Neural progenitor cell (in vitro differentiated cells): ENCODE measurements around the gene KATNIP. TPM values are rescaled to one million over a fixed set of nuclear protein-coding genes. Genes with fewer than 3 reads are reported as not detected.

Experiments
- DNase-seq: peaks from one replicate; pipeline ENCODE4 v3.0.0-alpha.2; 2016; ENCODE audit warnings: low spot score
- H2AFZ ChIP-seq: fragments of 200-600 bp; sonication (generic); replicated peaks from 2 replicates; pipeline ENCODE4 v1.6.1; 2016; ENCODE audit warnings: antibody characterized with exemption
- H3F3A ChIP-seq: fragments of 200-600 bp; sonication (generic); 2 replicates; pipeline ENCODE4 v1.6.1; 2016; ENCODE audit warnings: antibody characterized with exemption, low read depth
- H3K27ac ChIP-seq: fragments of 200-600 bp; sonication (generic); 2 replicates; pipeline ENCODE4 v1.5.1; 2016; ENCODE audit warnings: mild to moderate bottlenecking
- H3K27me3 ChIP-seq: fragments of 200-600 bp; sonication (generic); 2 replicates; pipeline ENCODE4 v1.6.1; 2016; ENCODE audit warnings: mild to moderate bottlenecking, moderate library complexity
- H3K36me3 ChIP-seq: fragments of 200-600 bp; sonication (generic); 2 replicates; pipeline ENCODE4 v1.5.1; 2016
- H3K4me1 ChIP-seq: fragments of 200-600 bp; sonication (generic); 2 replicates; pipeline ENCODE4 v1.6.1; 2016; ENCODE audit warnings: mixed run types
- H3K4me2 ChIP-seq: fragments of 200-600 bp; sonication (generic); 2 replicates; pipeline ENCODE4 v1.6.1; 2016
- H3K4me3 ChIP-seq: fragments of 200-600 bp; sonication (generic); 2 replicates; pipeline ENCODE4 v1.5.1; 2016
- H3K79me2 ChIP-seq: fragments of 200-600 bp; sonication (generic); 2 replicates; pipeline ENCODE4 v1.6.1; 2016; ENCODE audit warnings: low read depth
- H3K9ac ChIP-seq: fragments of 200-600 bp; sonication (generic); 2 replicates; pipeline ENCODE4 v1.6.1; 2016
- H3K9me3 ChIP-seq: fragments of 200-600 bp; sonication (generic); 2 replicates; pipeline ENCODE4 v1.5.1; 2016; ENCODE audit warnings: low read depth
- H4K20me1 ChIP-seq: fragments of 200-600 bp; sonication (generic); 2 replicates; pipeline ENCODE4 v1.6.1; 2016; ENCODE audit warnings: low read depth
- H3K27ac Mint-ChIP-seq: 3 replicates; pipeline ENCODE4 v1.8.0; 2021; ENCODE audit warnings: mixed read lengths
- H3K27me3 Mint-ChIP-seq: 2 replicates; pipeline ENCODE4 v1.8.0; 2022; ENCODE audit warnings: low read depth, mild to moderate bottlenecking, inconsistent platforms, moderate library complexity, mixed read lengths; ENCODE audit not compliant: insufficient read depth
- H3K36me3 Mint-ChIP-seq: 3 replicates; pipeline ENCODE4 v1.8.0; 2021; ENCODE audit warnings: mixed read lengths
- H3K4me1 Mint-ChIP-seq: 3 replicates; pipeline ENCODE4 v1.8.0; 2021; ENCODE audit warnings: mixed read lengths
- H3K4me3 Mint-ChIP-seq: 3 replicates; pipeline ENCODE4 v1.8.0; 2021; ENCODE audit warnings: mild to moderate bottlenecking, moderate library complexity, mixed read lengths
- H3K9me3 Mint-ChIP-seq: 3 replicates; pipeline ENCODE4 v1.8.0; 2020; ENCODE audit warnings: mixed read lengths
- EZH2 ChIP-seq: fragments of 200-600 bp; sonication (generic); IDR thresholded peaks from 2 replicates; pipeline ENCODE4 v1.6.1; 2017; ENCODE audit warnings: antibody characterized with exemption, mild to moderate bottlenecking, moderate library complexity
- EZH2phosphoT487 ChIP-seq: fragments of 200-600 bp; sonication (generic); IDR thresholded peaks from 2 replicates; pipeline ENCODE4 v1.6.1; 2017; ENCODE audit warnings: antibody characterized with exemption
- total RNA-seq: library from RNA; depleted of rRNA; stranded (reverse); fragments of >200 nt; gene quantifications from 2 replicates; pipeline ENCODE4 v1.2.3, GENCODE V29; 2015; ENCODE audit warnings: low replicate concordance
- TF ChIP-seq, protein P1 (sequence below): fragments of 200-600 bp; sonication (generic); IDR thresholded peaks from 2 replicates; pipeline ENCODE4 v1.5.1; 2017; ENCODE audit warnings: antibody characterized with exemption, mild to moderate bottlenecking

The KATNIP gene
- total RNA-seq, 1 donor from 2014 or later, result 10.0 TPM

DNA sequence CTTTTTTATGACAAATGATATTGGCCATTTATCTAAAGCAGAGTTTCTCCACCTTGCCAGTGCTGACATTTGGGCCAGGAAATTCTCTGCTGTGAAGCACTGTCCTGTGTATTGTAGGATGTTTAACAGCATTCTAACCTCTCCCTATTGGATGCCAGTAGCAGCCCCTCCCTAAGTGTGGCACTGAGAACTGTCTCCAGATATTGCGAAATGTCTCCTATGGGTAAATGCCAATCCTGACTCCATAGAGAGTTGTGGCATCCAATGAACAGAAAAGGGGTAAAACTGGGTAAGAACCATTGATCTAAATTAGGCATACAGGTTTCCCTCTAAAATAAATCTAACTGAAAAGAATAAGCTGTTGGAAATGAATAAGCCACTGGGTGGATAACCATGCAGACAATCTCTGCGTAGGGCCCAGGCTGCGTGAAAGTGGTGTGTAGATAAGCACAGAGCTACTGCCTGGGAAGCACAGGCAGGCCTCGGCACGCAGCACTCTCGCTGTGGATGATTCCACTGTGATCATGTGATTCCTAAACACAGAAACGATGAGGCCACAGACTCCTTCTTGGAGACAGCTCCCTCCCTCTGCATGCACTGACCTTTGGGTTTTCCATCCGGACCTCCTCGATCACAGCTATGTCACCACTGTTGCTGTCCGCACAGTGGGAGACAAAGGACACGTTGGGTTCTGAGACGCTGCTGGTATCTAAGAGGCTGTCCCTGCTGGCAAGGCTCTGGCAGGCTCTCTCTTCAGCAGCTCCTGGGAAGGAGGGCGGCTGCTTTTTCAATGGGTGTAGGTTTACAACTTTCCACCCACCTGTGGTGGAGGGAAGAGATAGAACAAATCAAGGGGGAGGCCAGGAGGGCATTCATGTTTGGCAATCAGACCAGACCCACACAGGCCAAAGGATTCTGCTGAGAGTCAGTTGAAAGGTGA lies 44.4 kb upstream of the KATNIP start:
- Histone ChIP-seq H4K20me1 (no peaks in the 10 kb centered on the region), H3K79me2 (no peaks in the 10 kb centered on the region), H3K36me3 (peaks cover 4% of the 10 kb centered on the region), H3K9ac (no peak overlapping the region), H3K9me3 (no peaks in the 10 kb centered on the region), H3K27me3 (no peaks in the 10 kb centered on the region), H3K4me1 (no peaks in the 10 kb centered on the region), H3K4me2 (no peak overlapping the region), H3K4me3 (no peak overlapping the region), H3K27ac (no peak overlapping the region), H3F3A (no peaks in the 10 kb centered on the region), H2AFZ (no peak overlapping the region)
- H3K4me3 Mint-ChIP-seq, result no peak overlapping the region
- H3K27ac Mint-ChIP-seq, result no peak overlapping the region
- H3K4me1 Mint-ChIP-seq, result no peaks in the 10 kb centered on the region
- H3K27me3 Mint-ChIP-seq, result peaks cover 3% of the 10 kb centered on the region
- DNase-seq, result no peak
- peaks cover 54% of the 10 kb centered on the region for H3K36me3 Mint-ChIP-seq
- TF ChIP-seq EZH2phosphoT487, result no peak
- TF ChIP-seq, protein P1, sequence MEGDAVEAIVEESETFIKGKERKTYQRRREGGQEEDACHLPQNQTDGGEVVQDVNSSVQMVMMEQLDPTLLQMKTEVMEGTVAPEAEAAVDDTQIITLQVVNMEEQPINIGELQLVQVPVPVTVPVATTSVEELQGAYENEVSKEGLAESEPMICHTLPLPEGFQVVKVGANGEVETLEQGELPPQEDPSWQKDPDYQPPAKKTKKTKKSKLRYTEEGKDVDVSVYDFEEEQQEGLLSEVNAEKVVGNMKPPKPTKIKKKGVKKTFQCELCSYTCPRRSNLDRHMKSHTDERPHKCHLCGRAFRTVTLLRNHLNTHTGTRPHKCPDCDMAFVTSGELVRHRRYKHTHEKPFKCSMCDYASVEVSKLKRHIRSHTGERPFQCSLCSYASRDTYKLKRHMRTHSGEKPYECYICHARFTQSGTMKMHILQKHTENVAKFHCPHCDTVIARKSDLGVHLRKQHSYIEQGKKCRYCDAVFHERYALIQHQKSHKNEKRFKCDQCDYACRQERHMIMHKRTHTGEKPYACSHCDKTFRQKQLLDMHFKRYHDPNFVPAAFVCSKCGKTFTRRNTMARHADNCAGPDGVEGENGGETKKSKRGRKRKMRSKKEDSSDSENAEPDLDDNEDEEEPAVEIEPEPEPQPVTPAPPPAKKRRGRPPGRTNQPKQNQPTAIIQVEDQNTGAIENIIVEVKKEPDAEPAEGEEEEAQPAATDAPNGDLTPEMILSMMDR, result no peak
- no peak for TF ChIP-seq EZH2
- H3K9me3 Mint-ChIP-seq, result no peaks in the 10 kb centered on the region

DNA sequence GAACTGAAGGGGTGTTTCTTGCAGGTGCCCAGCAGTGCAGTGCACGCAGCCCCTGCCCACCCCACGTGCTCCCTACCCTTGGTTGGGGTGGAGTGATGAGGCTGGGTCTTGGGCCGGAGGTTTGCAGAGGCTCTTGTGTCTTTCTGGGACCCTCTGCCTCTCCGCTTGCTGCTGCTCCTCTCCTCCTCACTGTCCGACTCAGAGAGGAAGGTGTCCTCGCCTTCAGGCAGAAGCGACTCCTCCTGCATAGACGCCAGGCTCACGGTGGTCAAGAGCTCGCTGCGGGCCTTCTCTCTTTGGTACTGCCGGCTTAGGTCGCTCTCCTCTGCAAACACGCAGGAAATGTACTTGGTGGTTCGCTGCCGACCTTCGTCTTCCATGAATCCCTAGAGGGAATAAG lies 43.2 kb upstream of the KATNIP start:
- no peaks in the 10 kb centered on the region for H3F3A ChIP-seq
- H3K9me3 ChIP-seq, result no peaks in the 10 kb centered on the region
- no peak overlapping the region for H3K27ac ChIP-seq
- H3K9ac ChIP-seq, result no peak overlapping the region
- Mint-ChIP-seq H3K4me3 (no peak overlapping the region), H3K9me3 (no peaks in the 10 kb centered on the region), H3K27ac (no peak overlapping the region), H3K36me3 (peaks cover 53% of the 10 kb centered on the region), H3K27me3 (peaks cover 3% of the 10 kb centered on the region), H3K4me1 (peaks cover 4% of the 10 kb centered on the region)
- no peak for TF ChIP-seq EZH2
- TF ChIP-seq EZH2phosphoT487, result no peak
- H3K4me1 ChIP-seq, result no peaks in the 10 kb centered on the region
- DNase-seq, result no peak
- H4K20me1 ChIP-seq, result no peaks in the 10 kb centered on the region
- H3K36me3 ChIP-seq, result no peaks in the 10 kb centered on the region
- H3K4me3 ChIP-seq, result no peak overlapping the region
- H2AFZ ChIP-seq, result no peak overlapping the region
- H3K27me3 ChIP-seq, result no peaks in the 10 kb centered on the region
- no peak overlapping the region for H3K4me2 ChIP-seq
- H3K79me2 ChIP-seq, result no peaks in the 10 kb centered on the region

DNA sequence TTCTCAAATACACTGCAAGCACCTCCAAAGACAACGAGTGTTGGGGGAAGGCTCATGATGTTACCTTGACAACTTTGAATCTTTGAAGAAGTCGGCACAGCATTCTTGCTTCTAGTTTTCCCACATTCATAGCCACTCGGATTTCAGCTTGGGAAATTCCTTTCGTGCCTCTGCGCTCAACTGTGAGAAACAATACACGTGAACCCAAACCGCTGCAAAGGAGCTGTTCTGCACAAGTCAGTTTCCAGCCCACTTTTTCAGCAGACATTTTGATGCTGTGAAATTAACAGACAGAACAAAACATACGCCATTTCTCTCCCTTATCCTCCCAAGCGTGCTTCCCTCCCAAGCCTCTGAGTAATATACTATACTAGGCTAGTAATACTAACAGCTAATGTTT lies 41.5 kb upstream of the KATNIP start:
- H3K4me3 ChIP-seq, result no peak overlapping the region
- H3K27ac ChIP-seq, result no peak overlapping the region
- no peaks in the 10 kb centered on the region for H3K4me1 ChIP-seq
- H3F3A ChIP-seq, result no peaks in the 10 kb centered on the region
- no peak overlapping the region for H2AFZ ChIP-seq
- H3K9ac ChIP-seq, result no peak overlapping the region
- Mint-ChIP-seq H3K27me3 (peaks cover 3% of the 10 kb centered on the region), H3K27ac (no peak overlapping the region), H3K4me1 (peaks cover 14% of the 10 kb centered on the region), H3K4me3 (no peak overlapping the region), H3K9me3 (no peaks in the 10 kb centered on the region), H3K36me3 (peaks cover 63% of the 10 kb centered on the region)
- H3K36me3 ChIP-seq, result no peaks in the 10 kb centered on the region
- peaks cover 3% of the 10 kb centered on the region for H4K20me1 ChIP-seq
- H3K27me3 ChIP-seq, result no peaks in the 10 kb centered on the region
- H3K4me2 ChIP-seq, result no peak overlapping the region
- no peaks in the 10 kb centered on the region for H3K79me2 ChIP-seq
- TF ChIP-seq EZH2 (no peak), EZH2phosphoT487 (no peak)
- TF ChIP-seq, protein P1, result no peak
- H3K9me3 ChIP-seq, result no peaks in the 10 kb centered on the region
- no peak for DNase-seq
